WTC11 (cell line): Measurements from ENCODE around the gene SATB1.

ENCODE experiments used
- MXD4 ChIP-seq: fragments of 250-450 bp; sonication (Bioruptor Pico); IDR thresholded peaks from 2 replicates; pipeline ENCODE4 v1.8.0; 2021; ENCODE audit warnings: mild to moderate bottlenecking, moderate library complexity, borderline replicate concordance
- TF ChIP-seq, protein P1 (sequence below): fragments of 200-600 bp; IDR thresholded peaks from 2 replicates; pipeline ENCODE4 v1.8.0; 2022; ENCODE audit warnings: antibody characterized with exemption

DNA sequence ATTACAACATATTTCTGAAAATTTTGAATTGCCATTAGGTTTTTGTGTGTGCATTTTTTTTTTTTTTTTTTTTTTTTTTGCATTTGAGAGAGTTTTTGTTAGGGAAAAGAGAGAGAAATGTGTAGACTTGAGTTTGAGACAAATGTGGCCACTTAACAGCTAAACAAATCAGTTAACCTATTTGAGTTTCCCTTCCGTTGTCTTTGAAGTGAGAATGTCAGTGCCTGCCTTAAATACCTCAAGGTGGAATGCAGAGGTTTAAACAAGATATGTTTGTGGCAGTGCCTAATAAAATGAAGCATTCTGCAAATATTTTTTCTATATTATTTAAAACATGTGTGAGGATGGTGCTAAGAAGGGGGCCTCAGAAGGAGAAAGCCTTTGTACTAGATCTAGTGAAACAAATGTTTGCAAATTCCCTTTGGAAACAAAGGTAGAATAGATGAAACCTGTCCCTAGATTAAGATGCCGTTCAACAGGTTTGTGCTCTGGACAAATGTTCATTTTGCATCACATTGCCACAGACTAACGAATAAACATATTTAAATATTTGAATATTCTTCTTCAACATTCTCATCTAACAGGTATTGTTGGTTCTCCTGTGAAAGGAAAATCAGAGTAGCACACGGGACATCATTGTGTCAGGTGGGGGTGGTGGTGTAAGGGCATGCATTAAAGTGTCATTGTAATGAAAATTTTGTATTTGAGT is 80.7 kb downstream of the SATB1 start:
- TF ChIP-seq MXD4, result no peak
- TF ChIP-seq, protein P1, sequence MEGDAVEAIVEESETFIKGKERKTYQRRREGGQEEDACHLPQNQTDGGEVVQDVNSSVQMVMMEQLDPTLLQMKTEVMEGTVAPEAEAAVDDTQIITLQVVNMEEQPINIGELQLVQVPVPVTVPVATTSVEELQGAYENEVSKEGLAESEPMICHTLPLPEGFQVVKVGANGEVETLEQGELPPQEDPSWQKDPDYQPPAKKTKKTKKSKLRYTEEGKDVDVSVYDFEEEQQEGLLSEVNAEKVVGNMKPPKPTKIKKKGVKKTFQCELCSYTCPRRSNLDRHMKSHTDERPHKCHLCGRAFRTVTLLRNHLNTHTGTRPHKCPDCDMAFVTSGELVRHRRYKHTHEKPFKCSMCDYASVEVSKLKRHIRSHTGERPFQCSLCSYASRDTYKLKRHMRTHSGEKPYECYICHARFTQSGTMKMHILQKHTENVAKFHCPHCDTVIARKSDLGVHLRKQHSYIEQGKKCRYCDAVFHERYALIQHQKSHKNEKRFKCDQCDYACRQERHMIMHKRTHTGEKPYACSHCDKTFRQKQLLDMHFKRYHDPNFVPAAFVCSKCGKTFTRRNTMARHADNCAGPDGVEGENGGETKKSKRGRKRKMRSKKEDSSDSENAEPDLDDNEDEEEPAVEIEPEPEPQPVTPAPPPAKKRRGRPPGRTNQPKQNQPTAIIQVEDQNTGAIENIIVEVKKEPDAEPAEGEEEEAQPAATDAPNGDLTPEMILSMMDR, result no peak
